Kidney epithelial cell (primary cell): ENCODE measurements around the gene MEGF11. TPM values are rescaled to one million over a fixed set of nuclear protein-coding genes. Genes with fewer than 3 reads are reported as not detected.

ENCODE experiments used
- DNase-seq: peaks from one replicate; pipeline ENCODE4 v3.0.0-alpha.2; 2010; ENCODE audit warnings: low read depth
- H3K27me3 ChIP-seq: 2 replicates; pipeline ENCODE4 v1.6.0; 2011; ENCODE audit warnings: low read length; ENCODE audit not compliant: control insufficient read depth, insufficient read depth
- H3K36me3 ChIP-seq: 2 replicates; pipeline ENCODE4 v1.5.1; 2011; ENCODE audit warnings: low read length; ENCODE audit not compliant: control insufficient read depth, insufficient read depth
- H3K4me3 ChIP-seq: 2 replicates; pipeline ENCODE4 v1.5.1; 2011; ENCODE audit warnings: low read depth, mild to moderate bottlenecking, control low read depth, low read length
- total RNA-seq: library from RNA; depleted of rRNA; stranded (reverse); fragments of >200 nt; gene quantifications from 2 replicates; pipeline ENCODE4 v1.2.3, GENCODE V29; 2015
- TF ChIP-seq, protein P1 (sequence below): IDR thresholded peaks from 2 replicates; pipeline ENCODE4 v1.5.1; 2011; ENCODE audit warnings: mild to moderate bottlenecking, moderate library complexity, low read length, control low read depth, inconsistent platforms; ENCODE audit not compliant: insufficient read depth, poor library complexity, severe bottlenecking

The MEGF11 gene
- total RNA-seq, 1 donor from 2014 or later = 0.63 TPM

DNA sequence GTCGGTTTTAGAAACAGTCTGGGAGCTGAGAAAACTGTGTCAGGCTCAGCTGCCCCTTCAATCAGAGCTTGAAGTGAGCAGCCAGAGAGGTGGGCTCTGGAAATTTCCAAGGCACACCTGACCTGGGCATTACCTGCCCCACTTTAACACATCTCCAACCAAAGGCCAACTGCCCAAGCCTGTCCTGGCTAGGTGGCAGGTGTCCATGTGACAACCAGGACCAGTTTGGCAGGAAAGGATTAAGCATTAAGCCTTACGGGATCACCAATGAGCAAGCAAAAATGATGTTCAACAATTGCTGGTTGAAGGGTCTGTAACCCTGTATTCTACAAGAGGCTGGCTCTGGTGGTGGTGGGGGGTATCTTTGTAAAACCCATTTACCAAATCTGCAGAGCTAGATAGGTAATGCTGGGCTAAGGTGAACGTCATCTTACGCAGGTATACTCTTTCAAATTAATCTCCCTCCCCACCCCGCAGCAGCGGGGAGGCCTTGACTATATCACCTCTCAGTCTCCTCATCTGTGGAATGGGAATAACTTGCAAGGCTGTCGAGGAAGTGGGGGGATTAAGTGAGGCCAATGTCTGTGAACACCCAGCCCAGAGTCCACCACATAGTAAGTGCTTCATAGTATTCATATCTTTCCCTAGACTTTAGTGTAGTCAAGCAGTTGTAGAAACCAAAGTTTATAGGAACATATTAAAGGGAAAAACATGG is 183.2 kb downstream of the MEGF11 start:
- TF ChIP-seq, protein P1, sequence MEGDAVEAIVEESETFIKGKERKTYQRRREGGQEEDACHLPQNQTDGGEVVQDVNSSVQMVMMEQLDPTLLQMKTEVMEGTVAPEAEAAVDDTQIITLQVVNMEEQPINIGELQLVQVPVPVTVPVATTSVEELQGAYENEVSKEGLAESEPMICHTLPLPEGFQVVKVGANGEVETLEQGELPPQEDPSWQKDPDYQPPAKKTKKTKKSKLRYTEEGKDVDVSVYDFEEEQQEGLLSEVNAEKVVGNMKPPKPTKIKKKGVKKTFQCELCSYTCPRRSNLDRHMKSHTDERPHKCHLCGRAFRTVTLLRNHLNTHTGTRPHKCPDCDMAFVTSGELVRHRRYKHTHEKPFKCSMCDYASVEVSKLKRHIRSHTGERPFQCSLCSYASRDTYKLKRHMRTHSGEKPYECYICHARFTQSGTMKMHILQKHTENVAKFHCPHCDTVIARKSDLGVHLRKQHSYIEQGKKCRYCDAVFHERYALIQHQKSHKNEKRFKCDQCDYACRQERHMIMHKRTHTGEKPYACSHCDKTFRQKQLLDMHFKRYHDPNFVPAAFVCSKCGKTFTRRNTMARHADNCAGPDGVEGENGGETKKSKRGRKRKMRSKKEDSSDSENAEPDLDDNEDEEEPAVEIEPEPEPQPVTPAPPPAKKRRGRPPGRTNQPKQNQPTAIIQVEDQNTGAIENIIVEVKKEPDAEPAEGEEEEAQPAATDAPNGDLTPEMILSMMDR = no peak
- DNase-seq = no peak
- no peaks in the 10 kb centered on the region for H3K36me3 ChIP-seq
- no peak overlapping the region for H3K4me3 ChIP-seq
- H3K27me3 ChIP-seq = no peaks in the 10 kb centered on the region

DNA sequence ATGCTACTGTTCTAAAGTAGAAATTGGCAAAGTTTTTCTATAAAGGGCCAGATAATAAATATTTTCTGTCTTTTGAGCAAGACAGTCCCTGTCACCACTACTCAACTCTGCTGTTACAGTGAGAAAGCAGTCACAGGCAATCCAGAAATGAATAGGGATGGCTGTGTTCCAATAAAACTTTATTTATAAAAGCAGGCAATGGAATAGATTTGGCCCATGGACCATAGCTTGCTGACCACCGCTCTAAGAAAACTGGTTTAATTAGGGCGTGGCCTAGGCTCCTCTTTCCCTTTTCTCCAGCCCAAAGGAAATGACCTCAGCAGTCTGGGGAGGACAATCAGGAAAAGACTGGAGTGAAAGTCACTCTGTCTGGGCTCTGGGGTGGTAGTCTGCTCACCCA is 183.8 kb downstream of the MEGF11 start:
- Histone ChIP-seq H3K4me3 (no peak overlapping the region), H3K27me3 (no peaks in the 10 kb centered on the region), H3K36me3 (no peaks in the 10 kb centered on the region)
- DNase-seq = no peak
- TF ChIP-seq, protein P1 = no peak

DNA sequence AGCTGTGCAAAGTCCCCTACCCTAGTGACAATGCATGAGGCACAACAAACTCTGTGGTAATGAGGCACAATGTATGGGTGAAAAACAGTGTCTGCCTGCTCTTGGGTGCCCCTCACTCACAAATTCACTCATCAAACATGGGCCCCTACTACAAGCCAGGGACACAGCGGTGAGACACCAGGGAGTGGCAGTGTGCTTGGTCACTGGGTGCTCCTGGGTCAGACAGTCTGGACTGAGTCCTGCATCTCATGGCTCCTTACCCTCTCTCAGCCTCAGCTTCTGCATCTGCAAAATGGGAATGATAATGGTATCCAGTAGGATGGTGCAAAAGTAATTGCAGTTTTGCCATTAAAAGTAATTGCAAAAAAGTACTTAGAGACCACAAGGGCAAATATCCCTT is 184.7 kb downstream of the MEGF11 start:
- Histone ChIP-seq H3K36me3 (no peaks in the 10 kb centered on the region), H3K27me3 (no peaks in the 10 kb centered on the region), H3K4me3 (no peak overlapping the region)
- DNase-seq = no peak
- TF ChIP-seq, protein P1 = no peak

DNA sequence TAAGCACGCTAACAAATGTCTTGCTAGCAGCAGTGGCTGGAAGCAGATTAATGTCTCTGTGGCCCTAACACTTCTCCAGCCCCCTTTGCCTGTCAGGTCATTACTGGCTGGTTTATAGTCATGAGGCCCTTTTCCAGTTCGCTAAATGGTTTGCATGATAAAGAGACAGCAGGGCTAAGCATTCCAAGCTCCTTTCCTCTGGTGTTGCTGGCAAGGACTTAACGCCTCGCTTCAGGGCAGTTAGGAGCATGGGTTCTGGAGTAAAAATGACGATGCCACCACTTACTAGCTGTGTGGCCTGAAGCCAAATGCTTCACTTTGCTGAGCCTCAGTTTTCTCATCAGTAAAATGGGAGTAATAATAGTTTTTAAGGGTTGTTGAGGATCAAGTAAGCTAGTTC is 185.9 kb downstream of the MEGF11 start:
- H3K36me3 ChIP-seq = no peaks in the 10 kb centered on the region
- no peak for DNase-seq
- TF ChIP-seq, protein P1 = no peak
- no peak overlapping the region for H3K4me3 ChIP-seq
- H3K27me3 ChIP-seq = no peaks in the 10 kb centered on the region

DNA sequence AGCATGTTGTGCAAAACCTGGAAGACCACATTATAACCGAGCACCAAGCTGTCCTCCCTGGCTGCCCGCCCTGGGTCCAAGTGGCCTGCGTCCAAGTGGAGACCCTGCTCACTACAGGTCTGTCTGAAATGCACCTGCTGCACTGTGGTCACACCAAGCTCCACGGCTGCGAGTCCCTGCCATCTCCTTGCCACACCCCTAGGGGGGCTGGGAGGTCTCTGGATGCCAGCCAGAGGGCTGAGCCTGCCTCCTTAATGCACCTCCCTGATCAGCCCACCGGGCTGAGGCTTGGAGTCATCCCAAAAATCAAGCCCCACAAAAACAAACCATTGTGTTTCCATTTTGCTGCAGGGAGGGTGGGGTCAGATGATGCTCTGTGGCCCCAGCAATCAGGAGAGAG is 187.1 kb downstream of the MEGF11 start:
- TF ChIP-seq, protein P1 = no peak
- no peaks in the 10 kb centered on the region for H3K36me3 ChIP-seq
- H3K27me3 ChIP-seq = no peaks in the 10 kb centered on the region
- H3K4me3 ChIP-seq = no peak overlapping the region
- DNase-seq = no peak

DNA sequence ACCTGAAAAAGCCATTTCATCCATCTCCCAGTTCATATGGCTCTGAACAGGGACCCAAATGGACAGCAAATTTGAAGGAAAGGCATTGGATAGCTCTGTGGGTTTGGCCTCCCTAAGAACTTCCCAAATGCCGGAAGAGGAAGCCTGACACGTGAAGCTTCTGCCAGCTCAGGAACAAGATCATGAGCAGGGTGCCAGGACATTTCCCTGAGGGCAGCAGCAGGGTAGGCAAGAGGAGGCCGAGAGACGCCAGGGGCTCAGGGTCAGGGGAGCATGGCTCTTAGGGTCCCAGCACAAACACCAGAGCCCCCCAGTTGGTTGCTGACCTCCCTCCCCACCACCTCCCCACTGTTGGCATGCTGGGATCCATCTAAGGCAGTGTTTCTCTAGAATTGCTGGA is 187.5 kb downstream of the MEGF11 start:
- H3K4me3 ChIP-seq = no peak overlapping the region

More for the DNA sequence above, 187.5 kb downstream of the MEGF11 start:
- Histone ChIP-seq H3K27me3 (no peaks in the 10 kb centered on the region), H3K36me3 (no peaks in the 10 kb centered on the region)
- TF ChIP-seq, protein P1 = no peak
- DNase-seq = no peak
